ENCODE data around the gene RIPPLY2. TPM values are rescaled to one million over a fixed set of nuclear protein-coding genes. Genes with fewer than 3 reads are reported as not detected.
A peak's percentile ranks its signal among the peaks of the same experiment; 100 is the strongest.

Gene RIPPLY2
- total RNA-seq, 1 experiment from 2014 or later, result 0.31 TPM

GRCh38 chr6:83859410-83860358 lies 6.5 kb downstream of the RIPPLY2 start, which contains the start of gene CYB5R4:
CYB5R4 (plus strand) TSS chr6:83859689; CDS start chr6:83859783, 94 bp downstream.
- peak; percentile 96 for DNase-seq
- peak; percentile 40 for TF ChIP-seq CTCF (IDR thresholded peaks at IDR 0.05; ENCODE audit: unreplicated experiment)
- peaks cover 12% of the 10 kb centered on the region for H3K27me3 Mint-ChIP-seq (ENCODE audit: unreplicated experiment)
- no TSS peak for BruUV-seq (replicated peaks)
- peaks cover 14% of the 10 kb centered on the region for H3K36me3 Mint-ChIP-seq (ENCODE audit: insufficient read depth, unreplicated experiment)
- peak within 1 kb of the TSS; percentile 86 for H3K27ac Mint-ChIP-seq (ENCODE audit: unreplicated experiment)
- peaks cover 23% of the 10 kb centered on the region for H3K4me1 Mint-ChIP-seq (ENCODE audit: low read depth, unreplicated experiment)
- intact Hi-C loops (cut with micrococcal nuclease; ENCODE audit: unreplicated experiment), result loop anchor here (5.0 kb wide), 1 partner anchor 247 kb away; no protein-coding TSS in a partner anchor
- H3K9me3 Mint-ChIP-seq (ENCODE audit: low read depth, unreplicated experiment), result no peaks in the 10 kb centered on the region
- CTCF ChIA-PET, result interaction anchor here (1.1 to 1.2 kb wide), 2 partner anchors 245 to 368 kb away, joined by 3 to 5 read pairs; partner anchors contain the start of gene CEP162
- peak within 1 kb of the TSS; percentile 95 for H3K4me3 Mint-ChIP-seq (ENCODE audit: low read depth, unreplicated experiment)

- H3K27me3 Mint-ChIP-seq (ENCODE audit: unreplicated experiment), result peaks cover 5% of the 10 kb centered on the region
- CTCF ChIA-PET, result interaction anchor here (1.1 to 1.2 kb wide), 2 partner anchors 245 to 367 kb away, joined by 3 to 5 read pairs; partner anchors contain the start of gene CEP162
- intact Hi-C loops (cut with micrococcal nuclease; ENCODE audit: unreplicated experiment), result loop anchor here (5.0 kb wide), 1 partner anchor 248 kb away; no protein-coding TSS in a partner anchor
- no peaks in the 10 kb centered on the region for H3K9me3 Mint-ChIP-seq (ENCODE audit: low read depth, unreplicated experiment)
- no peak for DNase-seq
- H3K36me3 Mint-ChIP-seq (ENCODE audit: insufficient read depth, unreplicated experiment), result peaks cover 14% of the 10 kb centered on the region
- H3K4me1 Mint-ChIP-seq (ENCODE audit: low read depth, unreplicated experiment), result peaks cover 23% of the 10 kb centered on the region
- no peak for TF ChIP-seq CTCF (IDR thresholded peaks at IDR 0.05; ENCODE audit: unreplicated experiment)
- H3K4me3 Mint-ChIP-seq (ENCODE audit: low read depth, unreplicated experiment), result peak overlapping the region; percentile 95
- BruUV-seq (replicated peaks), result no TSS peak
- H3K27ac Mint-ChIP-seq (ENCODE audit: unreplicated experiment), result peak overlapping the region; percentile 86
These were observed 7.2 kb downstream of the RIPPLY2 start for GRCh38 chr6:83860359-83860755.

GRCh38 chr6:83860782-83861495 lies 7.8 kb downstream of the RIPPLY2 start:
- no peak for TF ChIP-seq CTCF (IDR thresholded peaks at IDR 0.05; ENCODE audit: unreplicated experiment)
- peaks cover 23% of the 10 kb centered on the region for H3K4me1 Mint-ChIP-seq (ENCODE audit: low read depth, unreplicated experiment)
- peaks cover 14% of the 10 kb centered on the region for H3K36me3 Mint-ChIP-seq (ENCODE audit: insufficient read depth, unreplicated experiment)
- TSS peak; percentile 68 for BruUV-seq (replicated peaks)
- DNase-seq, result no peak
- CTCF ChIA-PET, result no interaction called here
- H3K4me3 Mint-ChIP-seq (ENCODE audit: low read depth, unreplicated experiment), result peak overlapping the region; percentile 95
- intact Hi-C loops (cut with micrococcal nuclease; ENCODE audit: unreplicated experiment), result loop anchor here (5.0 kb wide), 1 partner anchor 249 kb away; no protein-coding TSS in a partner anchor
- peak overlapping the region; percentile 86 for H3K27ac Mint-ChIP-seq (ENCODE audit: unreplicated experiment)
- H3K27me3 Mint-ChIP-seq (ENCODE audit: unreplicated experiment), result no peaks in the 10 kb centered on the region
- H3K9me3 Mint-ChIP-seq (ENCODE audit: low read depth, unreplicated experiment), result no peaks in the 10 kb centered on the region

- Mint-ChIP-seq H3K9me3 (ENCODE audit: low read depth, unreplicated experiment) (no peaks in the 10 kb centered on the region), H3K27ac (ENCODE audit: unreplicated experiment) (no peak overlapping the region), H3K36me3 (ENCODE audit: insufficient read depth, unreplicated experiment) (peaks cover 20% of the 10 kb centered on the region), H3K4me1 (ENCODE audit: low read depth, unreplicated experiment) (peaks cover 35% of the 10 kb centered on the region), H3K4me3 (ENCODE audit: low read depth, unreplicated experiment) (no peak overlapping the region), H3K27me3 (ENCODE audit: unreplicated experiment) (no peaks in the 10 kb centered on the region)
- no TSS peak for BruUV-seq (replicated peaks)
- no peak for TF ChIP-seq CTCF (IDR thresholded peaks at IDR 0.05; ENCODE audit: unreplicated experiment)
- CTCF ChIA-PET, result no interaction called here
- no peak for DNase-seq
- intact Hi-C loops (cut with micrococcal nuclease; ENCODE audit: unreplicated experiment), result loop anchor here (5.0 kb wide), 1 partner anchor 251 kb away; no protein-coding TSS in a partner anchor
These were observed 9.8 kb downstream of the RIPPLY2 start for GRCh38 chr6:83862776-83863471.

All from Calu3 (cell line).